ENCODE measurements around the gene SLC25A25. TPM values are rescaled to one million over a fixed set of nuclear protein-coding genes. Genes with fewer than 3 reads are reported as not detected.

SLC25A25 gene
- total and polyA plus RNA-seq, 9 of the 15 experiments (the other 6 are each of a cell fraction or from before 2014, with no cell fraction given), result 0.07 to 35.9 (median 23.2) TPM

DNA sequence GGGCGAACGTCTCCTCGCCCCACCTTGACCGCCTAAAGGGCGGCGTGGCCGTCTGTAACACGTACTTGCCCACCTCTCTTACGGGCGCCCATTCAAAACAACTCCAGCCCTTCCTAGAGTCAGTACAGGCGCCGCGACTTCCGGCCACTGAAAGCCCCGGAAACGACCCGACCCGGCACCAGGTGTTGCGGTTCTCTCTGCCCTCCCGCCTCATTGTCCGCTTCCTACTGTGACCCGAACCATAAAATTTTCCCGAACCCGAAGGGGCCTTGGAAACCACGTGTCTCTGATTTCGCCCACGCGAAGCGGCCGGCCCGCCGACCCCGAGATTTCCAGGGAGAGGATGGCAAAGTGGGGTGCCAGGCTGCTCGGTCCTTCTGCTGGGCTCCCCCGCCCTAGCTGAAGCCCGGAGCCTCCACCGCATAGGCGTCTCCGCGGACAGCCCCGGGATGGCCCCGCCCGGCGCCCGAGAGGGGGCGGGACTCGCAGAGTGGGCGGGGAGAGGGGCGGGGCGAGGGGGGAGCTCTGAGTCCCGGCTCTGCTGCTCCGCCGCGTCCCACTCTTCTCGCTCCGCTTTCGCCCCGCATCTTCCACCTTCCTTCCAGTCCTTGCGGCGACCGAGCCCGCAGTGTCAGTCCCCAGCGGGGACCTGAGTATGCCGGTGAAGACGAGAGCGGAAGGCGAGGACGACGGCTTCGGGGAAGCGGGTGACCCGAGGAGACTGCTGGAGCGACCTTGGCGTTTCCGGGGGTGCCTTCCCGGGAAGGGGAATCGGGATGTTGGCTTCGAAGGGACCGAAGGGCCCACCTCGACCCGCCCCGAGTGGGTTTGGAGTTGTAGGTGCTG lies 60.2 kb downstream of the SLC25A25 start (continued):
- TF ChIP-seq NCOA1 (IDR thresholded peaks at IDR 0.05; ENCODE audit: low read depth) (0 out of 2 replicates have a peak, but pooled peaks have one; percentile 19), SMARCA4 (IDR thresholded peaks at IDR 0.05) (no peak), ZKSCAN3 (CRISPR knock-in tag; IDR thresholded peaks at IDR 0.05) (no peak), CCNT2 (IDR thresholded peaks at IDR 0.05; ENCODE audit: borderline replicate concordance, extremely low read depth, insufficient read length, low read depth, low read length) (peak; percentile 60), POLR2A (conservative IDR thresholded peaks at IDR 0.05) (peak; percentile 71; the same call in 1 of the 2 replicates), ZNF140 (CRISPR knock-in tag; IDR thresholded peaks at IDR 0.05) (no peak), ETV5 (CRISPR knock-in tag; IDR thresholded peaks at IDR 0.05; ENCODE audit: low read depth) (peak; percentile 71; the same call in 1 of the 2 replicates), ZNF431 (CRISPR knock-in tag; IDR thresholded peaks at IDR 0.05) (0 out of 2 replicates have a peak, but pooled peaks have one; percentile 31), BRD4 (IDR thresholded peaks at IDR 0.05) (0 out of 2 replicates have a peak, but pooled peaks have one; percentile 42), ZNF184 (CRISPR knock-in tag; IDR thresholded peaks at IDR 0.05) (no peak), HNRNPL (IDR thresholded peaks at IDR 0.05; ENCODE audit: low read depth, low read length) (0 out of 2 replicates have a peak, but pooled peaks have one; percentile 9), ZNF174 (CRISPR knock-in tag; IDR thresholded peaks at IDR 0.05) (no peak), DNMT1 (IDR thresholded peaks at IDR 0.05) (no peak), FOXA3 (CRISPR knock-in tag; conservative IDR thresholded peaks at IDR 0.05 in 1 of 2, IDR thresholded peaks at IDR 0.05 in 1 of 2) (0 out of 4 replicates have a peak, but pooled peaks of 1 of the 2 experiments have one; percentile 19), JUND (IDR thresholded peaks at IDR 0.05; ENCODE audit: borderline replicate concordance, low read depth, low read length) (peak; percentile 18; the same call in 1 of the 2 replicates), JUND (tag; IDR thresholded peaks at IDR 0.05; ENCODE audit: borderline replicate concordance, low read depth, low read length) (peak; percentile 11; the same call in 1 of the 3 replicates), TEAD4 (IDR thresholded peaks at IDR 0.05; ENCODE audit: low read length) (no peak; the same call in 1 of the 2 replicates), TEAD4 (CRISPR knock-in tag; IDR thresholded peaks at IDR 0.05; ENCODE audit: borderline replicate concordance) (no peak), ZSCAN29 (IDR thresholded peaks at IDR 0.05) (no peak), TBP (optimal IDR thresholded peaks at IDR 0.05; ENCODE audit: low read depth, low read length) (peak; percentile 23), NONO (IDR thresholded peaks at IDR 0.05; ENCODE audit: low read depth in 2 of 2, low read length in 1 of 2) (peak in 1 of 2 experiments; percentile 88; a peak in 2 of 4 replicates), DACH1 (IDR thresholded peaks at IDR 0.05; ENCODE audit: partially characterized antibody) (peak; percentile 86)
- TF ChIP-seq, protein P1, sequence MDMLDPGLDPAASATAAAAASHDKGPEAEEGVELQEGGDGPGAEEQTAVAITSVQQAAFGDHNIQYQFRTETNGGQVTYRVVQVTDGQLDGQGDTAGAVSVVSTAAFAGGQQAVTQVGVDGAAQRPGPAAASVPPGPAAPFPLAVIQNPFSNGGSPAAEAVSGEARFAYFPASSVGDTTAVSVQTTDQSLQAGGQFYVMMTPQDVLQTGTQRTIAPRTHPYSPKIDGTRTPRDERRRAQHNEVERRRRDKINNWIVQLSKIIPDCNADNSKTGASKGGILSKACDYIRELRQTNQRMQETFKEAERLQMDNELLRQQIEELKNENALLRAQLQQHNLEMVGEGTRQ (CRISPR knock-in tag; IDR thresholded peaks at IDR 0.05), result peak; percentile 85
- TF ChIP-seq, protein P2, sequence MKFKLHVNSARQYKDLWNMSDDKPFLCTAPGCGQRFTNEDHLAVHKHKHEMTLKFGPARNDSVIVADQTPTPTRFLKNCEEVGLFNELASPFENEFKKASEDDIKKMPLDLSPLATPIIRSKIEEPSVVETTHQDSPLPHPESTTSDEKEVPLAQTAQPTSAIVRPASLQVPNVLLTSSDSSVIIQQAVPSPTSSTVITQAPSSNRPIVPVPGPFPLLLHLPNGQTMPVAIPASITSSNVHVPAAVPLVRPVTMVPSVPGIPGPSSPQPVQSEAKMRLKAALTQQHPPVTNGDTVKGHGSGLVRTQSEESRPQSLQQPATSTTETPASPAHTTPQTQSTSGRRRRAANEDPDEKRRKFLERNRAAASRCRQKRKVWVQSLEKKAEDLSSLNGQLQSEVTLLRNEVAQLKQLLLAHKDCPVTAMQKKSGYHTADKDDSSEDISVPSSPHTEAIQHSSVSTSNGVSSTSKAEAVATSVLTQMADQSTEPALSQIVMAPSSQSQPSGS (CRISPR knock-in tag; IDR thresholded peaks at IDR 0.05), result no peak
- TF ChIP-seq, protein P3, sequence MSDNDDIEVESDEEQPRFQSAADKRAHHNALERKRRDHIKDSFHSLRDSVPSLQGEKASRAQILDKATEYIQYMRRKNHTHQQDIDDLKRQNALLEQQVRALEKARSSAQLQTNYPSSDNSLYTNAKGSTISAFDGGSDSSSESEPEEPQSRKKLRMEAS (CRISPR knock-in tag; IDR thresholded peaks at IDR 0.05), result peak; percentile 86
- TF ChIP-seq, protein P4, sequence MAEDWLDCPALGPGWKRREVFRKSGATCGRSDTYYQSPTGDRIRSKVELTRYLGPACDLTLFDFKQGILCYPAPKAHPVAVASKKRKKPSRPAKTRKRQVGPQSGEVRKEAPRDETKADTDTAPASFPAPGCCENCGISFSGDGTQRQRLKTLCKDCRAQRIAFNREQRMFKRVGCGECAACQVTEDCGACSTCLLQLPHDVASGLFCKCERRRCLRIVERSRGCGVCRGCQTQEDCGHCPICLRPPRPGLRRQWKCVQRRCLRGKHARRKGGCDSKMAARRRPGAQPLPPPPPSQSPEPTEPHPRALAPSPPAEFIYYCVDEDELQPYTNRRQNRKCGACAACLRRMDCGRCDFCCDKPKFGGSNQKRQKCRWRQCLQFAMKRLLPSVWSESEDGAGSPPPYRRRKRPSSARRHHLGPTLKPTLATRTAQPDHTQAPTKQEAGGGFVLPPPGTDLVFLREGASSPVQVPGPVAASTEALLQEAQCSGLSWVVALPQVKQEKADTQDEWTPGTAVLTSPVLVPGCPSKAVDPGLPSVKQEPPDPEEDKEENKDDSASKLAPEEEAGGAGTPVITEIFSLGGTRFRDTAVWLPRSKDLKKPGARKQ (CRISPR knock-in tag; IDR thresholded peaks at IDR 0.05), result no peak
